ENCODE results near the gene ATP6V0A1. TPM values are rescaled to one million over a fixed set of nuclear protein-coding genes. Genes with fewer than 3 reads are reported as not detected.

The ATP6V0A1 gene
- total RNA-seq, 2 experiments from 2014 or later, result 10.4 to 14.4 TPM

- Histone ChIP-seq H3K9me3 (ENCODE audit: control insufficient read depth in 1 of 2, insufficient read depth in 1 of 2, low read length in 2 of 2) (no peaks in the 10 kb centered on the region), H3K27me3 (ENCODE audit: control insufficient read depth in 1 of 2, insufficient read depth in 2 of 2, low read length in 2 of 2) (no peaks in the 10 kb centered on the region), H3K36me3 (ENCODE audit: insufficient read depth, low read length) (no peaks in the 10 kb centered on the region), H3K4me1 (ENCODE audit: insufficient read depth, low read length) (peaks cover 6% of the 10 kb centered on the region), H3K27ac (ENCODE audit: low read depth in 1 of 2, low read length in 2 of 2) (no peak overlapping the region), H3K4me3 (ENCODE audit: low read length) (no peak overlapping the region)
- Mint-ChIP-seq H3K4me1 (ENCODE audit: low read depth) (peaks cover 8% of the 10 kb centered on the region), H3K27me3 (no peaks in the 10 kb centered on the region), H3K36me3 (ENCODE audit: low read depth) (peaks cover 13% of the 10 kb centered on the region), H3K4me3 (no peak overlapping the region), H3K27ac (no peak overlapping the region), H3K9me3 (no peaks in the 10 kb centered on the region)
- DNase-seq, result no peak
- ATAC-seq (ENCODE audit: poor library complexity), result no peak
- intact Hi-C loops (cut with DNase I, micrococcal nuclease), result loop anchor here in 1 of 2 experiments (10.0 kb wide), 1 partner anchor 489 kb away; the partner anchor contains the start of gene NKIRAS2
- CTCF ChIA-PET, result no interaction called here
- TF ChIP-seq CTCF (IDR thresholded peaks at IDR 0.05), result no peak
- POLR2A ChIA-PET, result no interaction called here
Observed at GRCh38 chr17:42514279-42514678, 55.6 kb downstream of the ATP6V0A1 start.

- intact Hi-C loops (cut with DNase I, micrococcal nuclease), result loop anchor here (5.0 to 10.0 kb wide), 3 partner anchors 108 to 490 kb away; partner anchors contain the start of gene NKIRAS2 (in 1 of the 2)
- Mint-ChIP-seq H3K9me3 (no peaks in the 10 kb centered on the region), H3K36me3 (ENCODE audit: low read depth) (peaks cover 9% of the 10 kb centered on the region), H3K4me1 (ENCODE audit: low read depth) (peaks cover 8% of the 10 kb centered on the region), H3K27me3 (no peaks in the 10 kb centered on the region), H3K27ac (no peak overlapping the region), H3K4me3 (no peak overlapping the region)
- ATAC-seq (ENCODE audit: poor library complexity), result no peak
- TF ChIP-seq CTCF (IDR thresholded peaks at IDR 0.05), result no peak
- ChIA-PET POLR2A (interaction anchor here (0.7 kb wide), 1 partner anchor 84 kb away, joined by 3 read pairs; no protein-coding TSS in a partner anchor), CTCF (no interaction called here)
- Histone ChIP-seq H3K4me3 (ENCODE audit: low read length) (no peak overlapping the region), H3K27me3 (ENCODE audit: control insufficient read depth in 1 of 2, insufficient read depth in 2 of 2, low read length in 2 of 2) (no peaks in the 10 kb centered on the region), H3K27ac (ENCODE audit: low read depth in 1 of 2, low read length in 2 of 2) (no peak overlapping the region), H3K9me3 (ENCODE audit: control insufficient read depth in 1 of 2, insufficient read depth in 1 of 2, low read length in 2 of 2) (no peaks in the 10 kb centered on the region), H3K4me1 (ENCODE audit: insufficient read depth, low read length) (peaks cover 6% of the 10 kb centered on the region), H3K36me3 (ENCODE audit: insufficient read depth, low read length) (no peaks in the 10 kb centered on the region)
- DNase-seq, result no peak
Observed at GRCh38 chr17:42514867-42515266, 56.2 kb downstream of the ATP6V0A1 start.

GRCh38 chr17:42517516-42517915, 58.8 kb downstream of the ATP6V0A1 start:
- no peak overlapping the region for H3K27ac ChIP-seq (ENCODE audit: low read depth in 1 of 2, low read length in 2 of 2)
- H3K4me1 Mint-ChIP-seq (ENCODE audit: low read depth), result peaks cover 8% of the 10 kb centered on the region
- CTCF ChIA-PET, result interaction anchor here (0.5 to 2.7 kb wide), 9 partner anchors 24 to 195 kb away, joined by 3 to 18 read pairs (median 4); partner anchors contain the start of gene CAVIN1
- POLR2A ChIA-PET, result interaction anchor here (0.7 kb wide), 1 partner anchor 129 kb away, joined by 3 read pairs; no protein-coding TSS in a partner anchor
- no peaks in the 10 kb centered on the region for H3K27me3 ChIP-seq (ENCODE audit: control insufficient read depth in 1 of 2, insufficient read depth in 2 of 2, low read length in 2 of 2)
- H3K4me1 ChIP-seq (ENCODE audit: insufficient read depth, low read length), result peaks cover 6% of the 10 kb centered on the region
- no peaks in the 10 kb centered on the region for H3K27me3 Mint-ChIP-seq
- no peak overlapping the region for H3K4me3 ChIP-seq (ENCODE audit: low read length)
- no peaks in the 10 kb centered on the region for H3K9me3 Mint-ChIP-seq
- no peak overlapping the region for H3K27ac Mint-ChIP-seq
- peaks cover 7% of the 10 kb centered on the region for H3K36me3 ChIP-seq (ENCODE audit: insufficient read depth, low read length)
- TF ChIP-seq CTCF (IDR thresholded peaks at IDR 0.05), result peak; percentile 97
- intact Hi-C loops (cut with DNase I, micrococcal nuclease), result loop anchor here (1.0 to 10.0 kb wide), 6 partner anchors 89 to 493 kb away; partner anchors contain the start of gene NKIRAS2 (in 1 of the 2)
- DNase-seq (peak; percentile 69 to 90 (median 79)), ATAC-seq (ENCODE audit: poor library complexity) (peak; percentile 93)
- no peak overlapping the region for H3K4me3 Mint-ChIP-seq
- H3K9me3 ChIP-seq (ENCODE audit: control insufficient read depth in 1 of 2, insufficient read depth in 1 of 2, low read length in 2 of 2), result no peaks in the 10 kb centered on the region
- H3K36me3 Mint-ChIP-seq (ENCODE audit: low read depth), result peaks cover 9% of the 10 kb centered on the region
